Fibroblast of skin of scalp (primary cell): ENCODE data around the gene SLC25A41.
"Not testable (repeated sequence)": the region's sequence is repeated elsewhere in the genome, so short reads cannot be mapped to it uniquely, and the experiment has no call there.

ENCODE experiments used
- DNase-seq: peaks from one replicate; pipeline ENCODE4 v3.0.0-alpha.2; 2013

SLC25A41 gene

GRCh38 chr19:6406401-6406800 lies 27.2 kb downstream of the SLC25A41 start:
- no peak for DNase-seq

DNA sequence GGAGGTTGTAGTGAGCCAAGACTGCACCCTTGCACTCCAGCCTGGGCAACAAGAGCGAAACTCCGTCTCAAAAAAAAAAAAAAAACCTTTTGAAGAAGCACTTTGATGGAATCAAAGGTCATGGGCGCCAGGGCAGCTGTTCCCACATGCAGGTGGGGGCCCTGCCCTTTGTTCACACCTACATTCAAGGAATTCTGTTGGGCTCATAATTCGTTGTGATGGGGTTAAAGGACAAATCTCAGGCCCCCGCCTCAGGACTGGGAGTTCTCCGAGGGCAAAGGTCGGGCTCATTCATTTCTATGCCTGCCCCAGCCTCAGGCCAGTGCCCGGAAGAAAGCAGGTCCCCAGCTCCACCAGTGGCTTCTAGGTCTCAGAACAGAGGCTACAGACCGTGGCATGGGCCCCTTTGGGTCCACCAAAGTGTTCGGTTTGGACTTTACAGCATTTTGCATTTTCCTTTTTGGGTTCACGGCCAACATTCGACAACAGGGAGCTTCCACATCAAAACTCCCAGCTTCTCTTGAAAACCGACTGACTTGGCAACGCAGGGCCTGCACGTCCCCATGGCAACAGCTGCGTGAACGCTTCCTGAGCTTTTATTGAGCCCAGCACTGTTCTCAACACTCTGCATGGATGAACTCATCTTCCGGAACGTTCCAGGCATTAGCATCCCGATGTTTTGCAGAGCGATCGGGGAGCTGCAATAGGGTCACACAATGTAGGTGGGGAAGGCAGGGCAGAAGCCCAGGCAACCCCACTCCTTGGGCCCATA lies 30.5 kb downstream of the SLC25A41 start:
- DNase-seq, result peak; percentile 54

DNA sequence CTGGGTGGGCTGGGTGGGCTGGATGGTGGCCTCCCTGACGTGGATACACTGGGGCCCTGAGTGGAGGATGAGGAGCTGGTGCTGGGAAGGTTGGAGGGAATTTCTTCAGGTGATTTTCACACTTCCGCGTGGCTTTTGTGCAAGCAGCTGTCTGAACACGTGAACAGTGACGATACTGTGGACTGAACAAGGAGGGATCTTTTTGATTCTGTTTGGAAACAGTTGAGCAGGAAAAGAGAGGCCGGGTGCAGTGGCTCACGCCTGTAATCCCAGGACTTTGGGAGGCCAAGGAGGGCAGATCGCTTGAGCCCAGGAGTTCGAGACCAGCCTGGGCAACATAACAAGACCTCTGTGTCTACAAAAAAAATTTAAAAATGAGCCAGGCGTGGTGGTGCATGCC lies 31.5 kb downstream of the SLC25A41 start:
- no peak for DNase-seq

DNA sequence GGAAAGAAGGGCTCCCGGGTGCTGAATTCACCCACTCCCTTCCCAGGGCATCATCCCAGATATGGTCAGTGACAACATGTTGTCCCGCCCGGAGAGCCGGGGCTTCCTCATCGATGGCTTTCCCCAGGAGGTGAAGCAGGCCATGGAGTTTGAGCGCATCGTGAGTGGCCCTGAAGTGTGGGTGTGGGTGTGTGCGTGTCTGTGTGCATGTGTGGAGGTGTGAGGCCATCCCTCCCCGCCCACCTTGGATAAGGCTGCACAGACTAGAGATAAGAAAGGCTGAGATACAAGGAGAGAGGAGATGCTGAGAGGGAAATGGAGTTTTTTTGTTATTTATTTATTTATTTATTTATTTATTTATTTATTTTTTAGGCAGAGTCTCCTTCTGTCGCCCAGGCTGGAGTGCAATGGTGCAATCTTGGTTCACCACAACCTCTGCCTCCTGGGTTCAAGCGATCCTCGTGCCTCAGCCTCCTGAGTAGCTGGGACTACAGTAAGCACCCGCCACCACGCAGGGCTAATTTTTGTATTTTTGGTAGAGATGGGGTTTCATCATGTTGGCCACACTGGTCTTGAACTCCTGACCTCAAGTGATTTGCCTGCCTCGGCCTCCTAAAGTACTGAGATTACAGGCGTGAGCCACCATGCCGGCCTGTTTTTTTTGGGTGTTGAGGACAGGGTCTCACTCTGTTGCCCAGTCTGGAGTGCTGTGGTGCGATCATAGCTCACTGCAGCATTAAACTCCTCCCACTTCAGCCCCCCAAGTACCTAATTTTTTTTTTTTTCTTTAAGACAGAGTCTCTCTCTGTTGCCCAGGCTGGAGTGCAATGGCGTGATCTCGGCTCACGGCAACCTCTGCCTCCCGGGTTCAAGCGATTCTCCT lies 33.3 kb downstream of the SLC25A41 start:
- DNase-seq, result not testable (repeated sequence)

DNA sequence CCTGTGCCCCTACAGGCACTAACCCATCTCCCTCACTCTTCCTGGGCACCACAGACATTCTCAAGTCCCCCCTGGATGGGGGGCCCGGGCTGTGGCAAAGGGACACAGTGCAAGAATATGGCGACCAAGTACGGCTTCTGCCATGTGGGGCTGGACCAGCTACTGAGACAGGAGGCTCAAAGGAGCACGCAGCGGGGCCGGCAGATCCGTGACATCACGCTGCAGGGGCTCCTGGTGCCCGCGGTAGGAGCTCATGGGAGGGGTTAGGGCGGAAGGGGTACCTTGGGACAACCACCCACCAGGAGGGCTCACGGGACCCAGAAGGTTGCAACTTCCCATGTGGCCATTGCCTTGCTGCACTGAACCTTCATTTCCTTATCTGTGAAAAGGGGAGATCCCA lies 37.3 kb downstream of the SLC25A41 start:
- DNase-seq, result no peak

GRCh38 chr19:6394831-6395230 lies 38.7 kb downstream of the SLC25A41 start:
- DNase-seq, result no peak

DNA sequence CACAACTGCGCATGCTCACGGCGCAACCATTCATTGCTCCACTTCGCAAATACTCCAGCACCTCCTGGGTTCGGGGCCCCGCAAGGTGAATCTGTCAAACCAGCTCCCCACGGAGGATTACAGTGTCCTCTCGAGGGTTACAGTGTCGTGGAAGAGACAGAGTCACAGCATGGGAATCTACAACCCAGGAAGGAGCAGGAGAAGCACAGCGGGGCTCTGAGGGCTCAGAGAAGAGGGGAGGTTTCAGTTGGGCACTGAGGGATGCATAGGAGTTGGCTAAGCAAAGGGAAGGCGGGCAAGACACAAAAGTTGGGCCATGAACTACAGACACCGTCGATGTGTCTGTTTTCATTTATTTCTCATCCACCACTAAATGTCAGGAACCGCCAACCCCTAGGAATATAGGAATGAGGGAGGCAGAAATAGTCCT lies 39.6 kb downstream of the SLC25A41 start:
- DNase-seq, result no peak

DNA sequence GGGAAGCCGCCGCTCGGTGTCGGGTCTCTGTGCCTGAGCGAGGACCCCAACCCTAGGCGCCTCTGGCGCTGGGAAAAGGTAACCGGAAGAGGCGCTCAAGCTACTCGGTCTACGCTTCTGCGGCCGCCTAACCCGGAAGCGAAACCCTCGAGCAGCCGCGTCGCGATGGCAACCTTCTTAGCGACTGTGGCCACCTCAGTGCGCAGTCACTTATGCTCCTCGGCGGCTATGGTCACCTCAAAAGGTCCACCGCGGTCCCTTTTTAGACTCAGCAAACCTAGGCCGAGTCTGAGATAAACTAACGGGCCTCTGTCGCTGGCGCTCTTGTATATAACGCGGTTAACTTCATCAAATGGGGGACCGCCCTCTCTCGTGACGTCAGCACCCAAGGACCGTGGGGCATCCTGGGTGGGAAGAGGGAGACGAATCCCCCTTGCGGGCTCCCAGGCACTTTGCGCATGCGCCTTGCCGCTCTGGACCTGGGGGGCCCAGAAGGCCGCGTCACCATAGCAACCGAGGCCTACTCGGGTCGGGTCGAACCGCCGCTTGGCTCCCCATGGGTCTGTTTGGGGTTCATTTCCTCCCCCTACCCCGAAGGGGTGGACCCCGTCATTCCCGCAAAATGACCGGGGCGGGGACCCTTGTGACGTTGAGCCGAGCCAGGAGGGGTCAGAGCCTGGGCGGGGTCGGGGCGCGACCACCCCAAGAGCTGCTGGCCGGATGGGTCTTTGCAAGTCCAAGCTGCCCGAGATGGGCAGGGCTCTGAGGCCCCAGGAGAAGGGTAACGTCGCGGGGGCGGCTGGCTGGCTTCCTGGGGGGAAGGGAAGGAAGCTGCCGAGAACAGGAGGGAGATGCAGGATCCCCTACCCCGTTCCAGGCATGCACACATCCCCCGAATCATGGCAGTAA lies 40.2 kb downstream of the SLC25A41 start, which contains the start of gene GTF2F1:
Gene GTF2F1 (minus strand): TSS at position 91 of the 909 bp plus-strand sequence. CDS start 169 bp downstream, outside the sequence.
- peak; percentile 98 for DNase-seq

DNA sequence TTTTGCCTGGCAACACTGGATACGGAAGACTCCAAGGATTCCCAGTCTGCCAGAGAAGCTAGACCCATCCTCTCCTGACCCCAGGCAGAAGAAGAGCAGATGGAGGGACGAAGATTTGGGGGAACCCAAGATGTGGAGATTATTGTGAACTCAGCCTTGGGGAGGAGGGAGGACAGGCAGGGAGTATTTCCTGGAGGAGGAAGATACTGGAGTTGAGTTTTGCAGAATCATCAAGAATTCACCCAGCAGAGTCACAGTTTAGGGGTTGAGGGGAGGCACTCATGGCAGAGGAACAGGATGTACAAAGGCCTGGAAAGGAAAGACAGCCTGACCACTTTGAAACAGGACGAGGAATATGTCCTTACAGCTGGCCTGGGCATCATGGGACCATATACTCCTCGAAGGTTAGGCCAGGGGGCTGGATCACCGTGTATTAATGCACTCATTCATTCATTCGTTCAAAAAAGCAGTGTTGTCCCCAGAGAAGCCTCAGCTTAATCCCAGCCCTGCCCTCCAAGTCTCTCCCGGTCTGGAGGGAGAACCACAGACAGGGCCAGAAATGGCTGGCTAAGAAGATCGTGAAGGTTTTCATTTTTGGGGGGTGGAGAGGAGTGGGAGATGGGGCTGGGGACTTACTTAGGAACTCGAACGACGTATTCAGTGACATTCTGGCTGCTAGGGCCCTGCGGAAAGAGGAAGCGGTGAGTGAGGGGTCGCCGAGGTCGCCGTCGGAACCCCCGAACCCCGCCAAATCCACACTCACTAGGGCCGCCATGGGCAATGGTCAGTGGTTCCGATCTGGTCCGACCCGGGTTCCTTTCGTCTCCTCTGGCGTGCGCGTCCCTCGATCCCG lies 41.1 kb downstream of the SLC25A41 start:
- DNase-seq, result no peak

GRCh38 chr19:6387372-6387771 lies 46.2 kb downstream of the SLC25A41 start:
- no peak for DNase-seq

- no peak for DNase-seq
Measured at GRCh38 chr19:6384381-6384780, 49.2 kb downstream of the SLC25A41 start.

- no peak for DNase-seq
Measured at GRCh38 chr19:6383188-6383587, 50.4 kb downstream of the SLC25A41 start.

DNA sequence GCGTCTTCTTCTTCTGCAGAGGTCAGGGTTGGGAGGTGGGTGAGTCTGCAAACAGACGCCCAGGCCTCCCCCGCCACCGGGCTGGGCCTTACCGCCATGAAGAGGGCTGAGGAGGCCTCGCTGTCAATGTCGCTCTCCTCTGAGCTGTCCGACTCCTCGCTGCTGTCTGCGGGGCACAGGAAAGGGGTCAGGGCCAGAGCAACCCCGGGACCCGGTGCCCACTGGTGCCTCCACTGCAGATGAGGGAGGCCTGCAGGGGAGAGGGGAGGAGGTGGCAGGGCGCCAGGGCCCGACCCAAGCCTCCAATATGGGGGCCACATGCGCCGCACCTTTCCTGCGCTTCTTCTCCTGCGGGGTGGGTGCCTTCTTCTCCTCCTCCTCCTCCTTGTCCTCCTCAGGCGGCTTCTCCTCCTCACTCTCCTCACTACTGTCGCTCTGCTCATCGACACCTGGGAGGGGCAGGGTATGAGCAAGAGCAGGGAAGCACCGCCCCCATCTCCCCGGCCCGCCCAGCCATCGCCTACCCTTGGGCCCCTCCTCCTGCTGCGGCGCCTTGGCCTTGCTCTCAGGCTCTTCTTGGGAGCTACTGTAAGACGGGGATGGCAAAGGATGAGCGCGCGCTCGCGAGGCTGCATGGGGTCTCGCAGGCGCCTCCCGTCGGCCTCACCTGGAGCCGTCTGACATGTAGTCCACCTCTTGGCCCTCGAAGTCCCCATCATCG lies 52.4 kb downstream of the SLC25A41 start:
- DNase-seq, result no peak

- no peak for DNase-seq
Measured at GRCh38 chr19:6379744-6380143, 53.8 kb downstream of the SLC25A41 start.

GRCh38 chr19:6378486-6378885 lies 55.1 kb downstream of the SLC25A41 start:
- no peak for DNase-seq

GRCh38 chr19:6378041-6378440 lies 55.5 kb downstream of the SLC25A41 start:
- peak; percentile 83 for DNase-seq

DNA sequence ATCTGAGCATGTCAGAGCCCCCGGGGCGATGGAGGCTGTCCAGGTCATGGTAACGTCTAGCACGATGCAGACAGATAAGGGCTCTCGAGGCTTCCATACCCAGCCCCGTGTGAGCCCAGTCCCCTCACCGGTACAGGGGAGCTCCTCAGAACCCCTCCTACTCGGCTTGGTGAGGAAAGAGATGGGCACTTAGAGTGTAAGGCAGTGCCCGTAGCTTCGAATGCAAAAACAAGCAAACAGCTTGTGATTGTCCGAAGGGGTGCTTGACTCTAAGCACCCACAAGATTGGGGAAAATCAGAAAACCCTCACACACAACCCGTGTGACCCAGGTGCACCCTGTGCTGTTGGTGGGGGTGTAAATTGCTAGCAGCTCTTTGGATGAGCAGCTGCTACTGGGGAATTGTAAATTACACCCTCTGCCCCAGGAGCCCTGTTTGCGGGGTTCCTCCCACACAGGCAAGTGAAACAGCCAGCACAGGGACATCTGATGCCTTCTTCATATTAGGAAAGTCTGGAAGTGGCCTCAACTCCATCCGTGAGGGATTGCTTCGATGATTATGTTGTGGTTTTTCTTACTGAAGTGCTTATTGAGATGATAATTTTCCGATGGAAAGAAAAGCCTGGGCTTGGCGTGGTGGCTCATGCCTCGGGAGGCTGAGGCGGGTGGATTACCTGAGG lies 56.9 kb downstream of the SLC25A41 start:
- no peak for DNase-seq
